IPS-18c (cell line): Measurements from ENCODE around the gene MIDN.

ENCODE experiments used
- H3K4me3 ChIP-seq: 2 replicates; pipeline ENCODE4 v1.7.0; 2013; ENCODE audit warnings: low read depth, mild to moderate bottlenecking, low read length, moderate library complexity; ENCODE audit not compliant: insufficient read depth
- H3K9me3 ChIP-seq: one replicate; pipeline ENCODE4 v1.6.1; 2013; ENCODE audit warnings: mild to moderate bottlenecking, low read length, moderate library complexity; ENCODE audit not compliant: control insufficient read depth, insufficient read depth

The MIDN gene

DNA sequence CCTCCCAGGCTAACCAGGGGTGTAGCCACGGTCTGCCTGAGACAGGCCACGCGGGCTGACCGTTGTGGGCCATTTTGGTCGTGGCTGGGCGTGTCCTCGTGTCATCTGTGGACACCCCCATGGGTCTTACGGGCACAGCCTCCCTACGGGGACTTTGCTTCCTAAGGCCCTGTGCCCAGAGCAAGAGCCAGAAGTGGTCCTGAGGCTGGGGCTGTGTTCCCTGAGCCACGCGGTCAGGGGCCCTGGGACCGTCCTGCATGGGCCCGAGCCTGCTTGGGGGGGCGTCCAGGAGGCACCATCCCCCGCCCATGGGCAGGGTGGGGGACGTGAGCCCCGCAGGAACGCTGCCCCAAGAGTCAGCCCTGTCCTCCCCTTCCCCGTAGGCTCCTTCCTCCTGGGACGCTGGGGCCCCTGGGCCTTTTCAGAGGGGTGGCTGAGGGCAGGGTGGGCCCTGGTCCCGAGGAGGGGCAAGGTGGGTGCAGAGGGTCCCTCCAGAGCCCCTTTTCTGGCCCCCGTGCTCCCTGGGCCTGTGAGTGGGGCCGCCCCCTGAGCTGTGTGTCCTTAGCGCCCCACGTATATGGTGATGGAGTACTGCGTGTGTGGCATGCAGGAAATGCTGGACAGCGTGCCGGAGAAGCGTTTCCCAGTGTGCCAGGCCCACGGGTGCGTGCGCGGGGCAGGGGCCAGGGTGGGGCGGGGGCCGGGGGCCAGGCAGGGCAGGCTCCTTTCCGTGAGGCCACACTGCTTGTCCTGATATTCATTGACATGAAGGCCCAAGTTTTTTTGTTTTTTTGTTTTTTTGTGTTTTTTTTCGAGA is 29.4 kb upstream of the MIDN start:
- Histone ChIP-seq H3K9me3 (peaks cover 2% of the 10 kb centered on the region), H3K4me3 (no peak overlapping the region)

DNA sequence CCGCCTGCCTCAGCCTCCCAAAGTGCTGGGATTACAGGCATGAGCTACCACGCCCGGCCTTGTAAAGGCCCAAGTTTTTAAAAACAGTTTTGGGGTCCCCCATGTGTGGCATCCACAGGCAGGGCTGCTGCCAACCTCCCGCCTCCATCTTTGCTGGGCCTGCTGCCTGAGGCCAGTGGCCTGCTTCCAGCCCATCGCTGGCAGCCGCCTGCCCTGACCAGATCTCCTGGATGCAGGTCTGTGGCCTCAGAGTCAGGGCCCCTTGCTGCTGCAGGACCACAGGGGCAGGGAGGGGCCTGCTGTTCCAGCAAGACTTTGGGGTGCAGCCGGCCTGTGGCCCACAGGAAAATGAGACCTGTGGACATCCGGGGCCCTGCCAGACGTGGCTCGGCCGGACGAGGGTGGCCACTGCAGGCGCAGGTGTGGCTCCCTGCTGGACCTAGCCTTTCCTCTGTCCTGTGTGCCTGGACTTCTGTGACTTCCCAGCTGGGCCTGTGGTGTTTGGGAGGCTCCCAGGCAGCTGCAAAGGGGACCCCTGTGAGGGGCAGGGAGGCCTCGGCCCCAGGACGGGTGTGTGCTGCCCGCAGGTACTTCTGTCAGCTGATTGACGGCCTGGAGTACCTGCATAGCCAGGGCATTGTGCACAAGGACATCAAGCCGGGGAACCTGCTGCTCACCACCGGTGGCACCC is 28.5 kb upstream of the MIDN start:
- Histone ChIP-seq H3K4me3 (no peak overlapping the region), H3K9me3 (peaks cover 2% of the 10 kb centered on the region)

DNA sequence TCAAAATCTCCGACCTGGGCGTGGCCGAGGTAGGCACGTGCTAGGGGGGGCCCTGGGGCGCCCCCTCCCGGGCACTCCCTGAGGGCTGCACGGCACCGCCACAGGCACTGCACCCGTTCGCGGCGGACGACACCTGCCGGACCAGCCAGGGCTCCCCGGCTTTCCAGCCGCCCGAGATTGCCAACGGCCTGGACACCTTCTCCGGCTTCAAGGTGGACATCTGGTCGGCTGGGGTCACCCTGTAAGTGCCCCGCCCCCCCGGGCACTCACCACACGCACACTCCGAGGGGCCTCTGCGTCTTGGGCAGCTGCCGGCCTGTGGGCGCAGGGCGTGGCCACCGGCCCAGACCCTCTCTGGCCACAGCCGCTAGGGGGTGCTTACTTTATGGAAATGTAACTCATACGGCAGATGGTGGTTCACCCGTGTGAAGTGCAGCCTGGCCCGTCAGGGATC is 27.9 kb upstream of the MIDN start:
- H3K4me3 ChIP-seq, result no peak overlapping the region
- H3K9me3 ChIP-seq, result peaks cover 2% of the 10 kb centered on the region

DNA sequence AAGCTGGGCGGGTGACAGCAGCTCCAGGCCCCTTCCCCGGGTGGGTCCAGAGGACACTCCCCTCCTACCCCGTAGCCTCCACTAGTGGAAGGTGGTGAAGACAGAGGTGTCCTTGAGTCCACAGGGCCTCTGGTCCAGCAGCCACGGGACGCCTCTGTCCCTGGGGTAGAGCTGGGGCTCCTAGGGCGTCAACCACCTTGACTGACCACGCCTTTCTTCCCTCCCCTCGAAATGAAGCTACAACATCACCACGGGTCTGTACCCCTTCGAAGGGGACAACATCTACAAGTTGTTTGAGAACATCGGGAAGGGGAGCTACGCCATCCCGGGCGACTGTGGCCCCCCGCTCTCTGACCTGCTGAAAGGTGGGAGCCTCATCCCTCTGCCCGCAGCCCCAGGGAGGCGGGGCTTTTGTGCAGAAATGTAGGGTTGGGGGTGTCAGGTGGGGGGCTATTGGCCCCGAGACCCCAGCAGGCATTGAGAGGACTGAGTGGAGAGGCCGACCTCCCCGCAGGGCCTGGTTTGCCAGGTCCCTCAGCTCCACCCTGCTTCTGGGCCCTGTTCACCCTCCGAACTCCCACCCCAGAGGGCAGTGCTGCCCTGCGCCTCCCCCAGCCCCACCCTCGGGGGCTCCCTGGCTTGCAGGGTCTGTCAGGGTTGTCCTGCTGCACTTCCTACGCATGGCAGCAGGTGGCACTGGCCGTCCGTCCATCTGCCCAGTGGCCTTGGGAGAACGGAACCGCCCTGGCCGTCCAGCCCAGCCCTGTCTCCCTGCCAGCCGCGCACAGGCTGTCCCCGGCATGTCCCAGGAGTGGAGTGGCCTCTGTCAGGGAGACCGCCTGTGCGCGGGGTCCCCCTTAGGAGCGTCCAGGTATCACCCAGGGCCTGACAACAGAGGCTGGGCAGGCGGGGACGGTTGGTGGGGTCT is 27.1 kb upstream of the MIDN start:
- no peak overlapping the region for H3K4me3 ChIP-seq

DNA sequence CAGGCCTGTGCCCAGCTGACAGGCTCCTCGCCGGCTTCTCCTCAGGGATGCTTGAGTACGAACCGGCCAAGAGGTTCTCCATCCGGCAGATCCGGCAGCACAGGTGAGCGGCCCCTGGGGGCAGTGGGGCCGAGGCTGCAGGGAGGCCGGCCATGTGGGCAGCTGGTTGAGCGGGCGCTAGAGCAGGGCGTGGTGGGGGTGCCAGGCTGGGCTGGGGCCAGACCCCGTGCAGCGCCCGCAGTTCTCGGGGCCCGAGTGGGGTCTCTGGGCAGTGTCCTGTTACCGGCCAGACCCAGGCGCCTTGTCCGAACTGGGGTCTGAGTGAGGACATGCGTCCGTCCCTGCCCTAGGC is 26.5 kb upstream of the MIDN start:
- Histone ChIP-seq H3K4me3 (no peak overlapping the region), H3K9me3 (peaks cover 2% of the 10 kb centered on the region)

More for the DNA sequence above, 27.1 kb upstream of the MIDN start:
- H3K9me3 ChIP-seq, result peaks cover 2% of the 10 kb centered on the region

DNA sequence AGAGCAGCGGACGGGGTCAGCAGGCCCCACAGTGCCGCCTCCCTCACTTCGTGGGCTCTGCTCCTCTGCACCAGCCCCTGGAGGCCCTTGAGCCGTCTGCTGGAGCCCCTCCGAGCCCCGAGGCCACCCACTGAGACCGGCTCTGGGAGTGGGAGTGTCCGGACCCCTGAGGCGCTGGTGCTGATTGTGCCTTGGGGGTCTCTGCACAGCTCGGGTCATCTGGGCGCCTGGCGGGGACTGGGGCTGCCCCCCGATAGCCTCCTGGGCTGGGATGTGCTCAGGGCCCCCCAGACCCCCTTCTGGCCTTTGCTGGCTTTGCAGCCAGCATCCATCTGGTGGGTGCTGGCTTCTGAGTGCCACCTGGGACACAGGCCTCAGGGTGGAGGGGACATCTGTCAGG is 26.0 kb upstream of the MIDN start:
- Histone ChIP-seq H3K9me3 (peaks cover 2% of the 10 kb centered on the region), H3K4me3 (no peak overlapping the region)

DNA sequence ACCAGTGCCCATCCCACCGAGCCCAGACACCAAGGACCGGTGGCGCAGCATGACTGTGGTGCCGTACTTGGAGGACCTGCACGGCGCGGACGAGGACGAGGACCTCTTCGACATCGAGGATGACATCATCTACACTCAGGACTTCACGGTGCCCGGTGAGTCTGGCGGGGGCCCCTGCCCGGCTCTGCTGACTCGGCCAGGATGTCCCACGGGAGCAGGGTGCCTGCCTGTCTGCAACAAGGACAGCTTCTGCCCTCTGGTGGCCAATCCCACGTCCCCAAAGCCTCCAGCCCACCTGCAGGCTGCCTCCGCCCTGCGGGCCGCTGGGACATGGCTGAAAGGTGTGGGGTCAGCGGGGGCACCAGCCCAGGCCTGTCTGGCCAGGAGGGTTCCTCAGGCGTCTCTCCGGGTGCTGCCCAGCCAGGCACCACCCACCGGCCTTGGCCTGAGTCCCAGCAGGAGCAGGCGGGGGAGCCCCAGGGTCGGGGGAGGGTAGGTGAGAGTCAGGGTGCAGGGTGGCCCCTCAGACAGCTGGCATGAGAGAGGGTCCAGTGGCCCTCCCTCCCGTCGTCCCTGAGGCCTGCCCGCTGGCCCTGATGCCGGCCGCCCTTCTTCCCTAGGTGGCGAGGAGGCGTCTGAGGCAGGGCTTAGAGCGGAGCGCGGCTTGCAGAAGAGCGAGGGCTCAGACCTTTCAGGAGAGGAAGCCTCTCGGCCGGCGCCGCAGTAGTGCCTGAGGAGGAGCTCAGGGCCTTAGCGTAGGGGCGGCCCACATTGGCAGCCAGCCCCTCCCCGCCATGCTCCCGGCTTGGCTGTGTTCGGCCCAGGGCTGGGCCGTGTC is 25.1 kb upstream of the MIDN start:
- Histone ChIP-seq H3K9me3 (no peaks in the 10 kb centered on the region), H3K4me3 (no peak overlapping the region)

DNA sequence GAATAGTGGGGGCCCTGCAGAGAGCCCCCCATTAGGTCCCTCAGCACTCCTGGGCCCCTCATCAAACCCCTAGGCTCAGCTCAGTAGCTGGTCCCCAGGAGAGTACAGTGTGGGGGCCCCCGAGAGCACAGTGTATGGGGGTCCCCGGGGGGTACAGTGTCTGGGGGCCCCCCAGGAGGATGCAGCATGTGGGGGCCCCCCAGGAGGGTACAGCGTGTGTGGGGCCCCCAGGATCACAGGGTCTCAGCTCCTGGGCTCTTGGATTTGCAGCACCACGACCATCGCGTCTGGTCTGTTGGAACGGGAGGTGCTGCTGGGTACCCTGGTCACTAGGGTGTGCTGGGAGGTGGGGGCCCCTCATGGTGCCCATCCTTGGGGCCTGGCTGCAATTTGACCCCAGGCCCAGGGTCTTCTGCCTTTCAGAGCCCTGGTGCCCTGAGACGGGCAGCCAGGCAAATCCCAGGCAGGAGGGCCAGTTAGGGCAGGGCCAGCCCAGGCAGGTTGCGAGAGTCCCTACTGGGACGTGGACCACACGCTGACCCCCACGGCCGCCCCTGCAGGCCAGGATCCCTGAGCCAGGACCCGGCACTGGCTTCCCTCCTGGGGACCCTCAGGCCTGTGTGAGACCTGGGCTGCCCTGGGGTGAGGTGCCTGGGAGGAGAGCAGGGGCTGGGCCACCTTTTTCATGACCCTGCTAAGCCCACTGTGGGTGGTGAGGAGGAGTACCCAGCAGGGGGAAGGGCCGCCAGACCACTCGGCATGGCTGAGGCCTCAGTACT is 24.1 kb upstream of the MIDN start:
- no peaks in the 10 kb centered on the region for H3K9me3 ChIP-seq
- no peak overlapping the region for H3K4me3 ChIP-seq

DNA sequence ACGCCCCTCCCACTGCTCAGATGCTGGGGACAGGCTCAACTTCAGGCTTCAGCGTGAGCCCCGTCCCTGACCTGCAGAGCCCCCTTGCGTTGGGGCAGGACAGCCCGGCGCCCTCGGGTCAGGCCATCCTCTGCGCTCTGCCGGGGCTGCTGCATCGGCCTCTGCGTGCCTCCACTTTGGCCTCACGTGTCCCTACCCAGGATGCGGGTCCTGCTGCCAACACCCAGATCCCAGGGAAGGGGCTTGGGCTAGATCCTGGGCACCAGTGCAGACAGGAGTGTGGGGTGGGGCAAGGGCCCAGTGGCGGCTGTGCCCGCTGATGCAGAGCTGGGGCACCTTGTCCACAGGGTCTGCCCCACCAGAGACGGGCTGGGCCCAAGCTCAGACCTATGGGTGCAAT is 23.5 kb upstream of the MIDN start:
- Histone ChIP-seq H3K4me3 (no peak overlapping the region), H3K9me3 (no peaks in the 10 kb centered on the region)

DNA sequence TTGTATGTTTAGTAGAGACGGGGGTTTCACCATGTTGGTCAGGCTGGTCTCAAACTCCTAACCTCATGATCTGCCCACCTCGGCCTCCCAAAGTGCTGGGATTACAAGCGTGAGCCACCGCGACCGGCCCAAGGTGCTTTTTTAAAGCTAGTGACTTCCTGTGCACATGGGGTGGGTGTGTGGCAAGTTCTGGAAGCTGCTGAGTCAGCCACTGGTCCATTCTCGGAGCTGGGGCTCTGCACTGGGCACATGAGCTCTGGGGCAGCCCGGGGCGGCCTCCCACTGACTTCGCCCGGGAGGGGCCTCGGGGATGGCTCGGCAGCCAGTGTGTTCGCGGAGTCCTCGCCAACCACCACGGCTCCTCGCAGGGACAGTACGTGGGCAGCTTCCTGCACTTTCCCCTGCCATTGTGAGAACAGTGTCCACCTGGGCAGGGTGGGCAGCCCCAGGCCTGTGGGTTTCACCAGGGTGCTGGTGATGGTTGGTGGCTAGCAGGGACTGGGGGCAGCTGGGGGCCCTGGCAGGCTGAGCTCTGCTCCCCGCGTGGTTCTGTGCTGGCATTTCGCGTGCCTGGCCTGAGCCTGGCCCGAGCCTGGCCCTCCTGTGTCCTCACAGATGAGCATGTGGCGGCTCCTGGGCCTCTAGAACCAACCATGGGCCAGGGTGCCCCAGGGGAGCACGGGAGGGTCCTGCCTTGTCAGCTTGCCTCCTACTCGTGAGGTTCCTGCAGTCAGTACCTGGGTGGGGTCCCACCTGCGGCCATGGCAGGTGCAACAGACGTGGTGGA is 22.8 kb upstream of the MIDN start:
- no peak overlapping the region for H3K4me3 ChIP-seq

DNA sequence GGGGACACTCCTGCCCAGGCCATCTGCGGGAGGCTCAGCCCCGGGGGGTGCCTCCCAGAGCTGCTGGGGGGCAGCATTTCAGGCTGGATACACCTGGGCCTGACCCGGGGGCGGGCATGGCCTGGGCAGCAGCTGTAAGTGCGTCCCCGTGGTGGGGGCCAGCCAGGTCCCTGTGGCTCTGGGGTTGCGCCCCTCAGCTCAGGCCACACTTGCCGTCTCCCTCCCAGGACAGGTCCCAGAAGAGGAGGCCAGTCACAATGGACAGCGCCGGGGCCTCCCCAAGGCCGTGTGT is 22.2 kb upstream of the MIDN start:
- no peak overlapping the region for H3K4me3 ChIP-seq

More for the DNA sequence above, 22.8 kb upstream of the MIDN start:
- H3K9me3 ChIP-seq, result no peaks in the 10 kb centered on the region

DNA sequence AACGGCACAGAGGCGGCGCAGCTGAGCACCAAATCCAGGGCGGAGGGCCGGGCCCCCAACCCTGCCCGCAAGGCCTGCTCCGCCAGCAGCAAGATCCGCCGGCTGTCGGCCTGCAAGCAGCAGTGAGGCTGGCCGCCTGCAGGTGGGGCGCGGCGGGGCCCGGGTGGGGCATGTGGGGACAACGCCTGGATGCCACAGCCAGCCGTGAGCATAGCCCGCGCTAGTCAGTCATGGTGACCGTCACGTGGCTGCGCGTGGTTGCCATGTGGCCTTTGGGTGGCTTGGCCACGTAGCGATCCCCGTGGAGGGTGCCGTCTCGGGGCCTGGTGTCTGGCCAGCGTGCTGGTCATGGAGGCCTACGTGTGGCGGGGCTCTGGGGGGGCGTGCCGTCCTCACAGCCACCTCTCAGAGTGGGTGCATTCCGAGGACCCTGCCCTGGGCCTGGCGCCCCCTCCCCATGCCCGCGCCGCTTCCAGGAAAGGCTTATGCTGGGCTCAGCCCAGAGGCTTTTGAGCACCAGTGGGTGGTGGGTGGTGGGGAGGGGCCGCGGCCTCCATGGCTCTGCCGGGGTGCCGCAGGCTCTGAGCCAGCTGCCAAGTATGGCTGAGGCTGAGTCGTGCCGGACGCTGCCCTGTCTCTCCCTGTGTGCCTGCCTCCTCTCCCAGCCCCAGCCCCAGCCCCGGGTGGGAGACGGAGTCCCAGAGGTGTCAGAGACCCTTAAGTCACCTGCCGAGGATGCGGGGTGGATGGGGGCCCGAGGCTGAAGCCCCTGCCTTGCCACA is 21.7 kb upstream of the MIDN start:
- Histone ChIP-seq H3K9me3 (no peaks in the 10 kb centered on the region), H3K4me3 (no peak overlapping the region)

More for the DNA sequence above, 22.2 kb upstream of the MIDN start:
- H3K9me3 ChIP-seq, result no peaks in the 10 kb centered on the region

DNA sequence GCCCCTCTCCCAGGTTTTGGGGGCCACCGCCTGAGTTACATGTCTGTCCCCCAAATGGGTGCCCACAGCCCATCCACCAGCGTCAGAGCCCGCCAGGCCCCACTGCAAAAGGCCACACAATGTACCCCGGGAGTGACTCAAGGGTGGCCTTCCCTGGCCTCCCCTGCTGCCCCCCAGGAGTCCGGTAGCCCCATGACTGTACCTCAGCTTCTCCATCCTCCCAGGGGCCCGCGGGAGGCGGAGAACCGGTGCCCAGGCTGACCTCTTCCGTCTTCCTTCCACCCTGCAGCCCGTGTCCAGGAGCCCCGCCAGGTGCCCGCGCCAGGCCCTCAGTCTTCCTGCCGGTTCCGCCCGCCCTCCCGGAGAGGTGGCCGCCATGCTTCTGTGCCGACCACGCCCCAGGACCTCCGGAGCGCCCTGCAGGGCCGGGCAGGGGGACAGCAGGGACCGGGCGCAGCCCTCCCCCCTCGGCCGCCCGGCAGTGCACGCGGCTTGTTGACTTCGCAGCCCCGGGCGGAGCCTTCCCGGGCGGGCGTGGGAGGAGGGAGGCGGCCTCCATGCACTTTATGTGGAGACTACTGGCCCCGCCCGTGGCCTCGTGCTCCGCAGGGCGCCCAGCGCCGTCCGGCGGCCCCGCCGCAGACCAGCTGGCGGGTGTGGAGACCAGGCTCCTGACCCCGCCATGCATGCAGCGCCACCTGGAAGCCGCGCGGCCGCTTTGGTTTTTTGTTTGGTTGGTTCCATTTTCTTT is 20.9 kb upstream of the MIDN start:
- H3K9me3 ChIP-seq, result no peaks in the 10 kb centered on the region

DNA sequence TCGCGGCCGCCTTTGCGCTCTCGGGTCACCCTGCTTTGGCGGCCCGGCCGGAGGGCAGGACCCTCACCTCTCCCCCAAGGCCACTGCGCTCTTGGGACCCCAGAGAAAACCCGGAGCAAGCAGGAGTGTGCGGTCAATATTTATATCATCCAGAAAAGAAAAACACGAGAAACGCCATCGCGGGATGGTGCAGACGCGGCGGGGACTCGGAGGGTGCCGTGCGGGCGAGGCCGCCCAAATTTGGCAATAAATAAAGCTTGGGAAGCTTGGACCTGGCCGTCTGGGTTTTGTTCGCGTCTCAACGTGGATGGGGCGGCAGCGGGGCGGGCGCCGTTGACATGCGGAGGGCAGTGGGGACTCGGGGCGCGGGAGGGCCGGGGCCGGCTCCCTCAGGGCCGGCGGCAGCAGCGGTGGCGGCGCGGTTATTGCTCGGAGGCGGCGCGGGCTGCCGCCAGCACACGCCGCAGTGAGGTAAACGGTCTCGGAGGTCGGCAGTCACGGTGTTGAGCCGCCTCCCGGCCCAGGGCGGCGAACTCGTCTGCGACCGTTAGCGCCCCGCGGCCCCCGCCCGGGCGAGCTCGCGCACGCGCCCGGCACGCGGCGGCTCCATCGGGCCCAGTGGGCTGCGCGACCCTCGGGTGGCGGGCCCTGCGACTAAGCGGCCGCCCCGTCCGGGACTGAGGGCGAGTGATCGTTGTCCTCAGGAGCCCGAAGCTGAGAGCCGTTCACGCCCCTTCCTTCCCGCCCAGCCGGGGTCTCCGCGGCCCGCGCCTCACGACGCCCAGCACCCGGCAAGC is 20.0 kb upstream of the MIDN start:
- no peaks in the 10 kb centered on the region for H3K9me3 ChIP-seq
- no peak overlapping the region for H3K4me3 ChIP-seq

More for the DNA sequence above, 20.9 kb upstream of the MIDN start:
- no peak overlapping the region for H3K4me3 ChIP-seq
